Activated CD8-positive, alpha-beta memory T cell treated with anti-CD3 and anti-CD28 coated beads for 1 hour (primary cell): ENCODE data around the gene MARCHF3.
"Not testable (repeated sequence)": the region's sequence is repeated elsewhere in the genome, so short reads cannot be mapped to it uniquely, and the experiment has no call there.

Source experiments
- DNase-seq, 2 donors: peaks; one replicate each; pipeline ENCODE4 v3.0.0-alpha.2; 2020; ENCODE audit warnings: low read depth in 1 of 2; ENCODE audit errors: extremely low read depth in 1 of 2

Gene MARCHF3

GRCh38 chr5:126853541-126854307 is 176.6 kb downstream of the MARCHF3 start:
- not testable (repeated sequence) for DNase-seq

- DNase-seq = no peak
Observed at GRCh38 chr5:126852841-126853271, 177.5 kb downstream of the MARCHF3 start.

- DNase-seq = no peak
Observed at GRCh38 chr5:126852091-126852571, 178.2 kb downstream of the MARCHF3 start.

GRCh38 chr5:126851501-126852011 is 178.8 kb downstream of the MARCHF3 start:
- DNase-seq = no peak

- DNase-seq = no peak
Observed at GRCh38 chr5:126849101-126849678, 181.2 kb downstream of the MARCHF3 start.

GRCh38 chr5:126848253-126848652 is 182.1 kb downstream of the MARCHF3 start:
- no peak for DNase-seq

GRCh38 chr5:126847826-126848251 is 182.5 kb downstream of the MARCHF3 start:
- DNase-seq = no peak

GRCh38 chr5:126847456-126847820 is 182.9 kb downstream of the MARCHF3 start:
- DNase-seq = no peak

- no peak for DNase-seq
Observed at GRCh38 chr5:126846744-126847455, 183.5 kb downstream of the MARCHF3 start.

GRCh38 chr5:126846344-126846743 is 184.0 kb downstream of the MARCHF3 start:
- no peak for DNase-seq

- DNase-seq = peak in 1 of 2 donors; percentile 57
Observed at GRCh38 chr5:126845470-126846070, 184.8 kb downstream of the MARCHF3 start.

GRCh38 chr5:126843375-126843774 is 187.0 kb downstream of the MARCHF3 start:
- not testable (repeated sequence) for DNase-seq

GRCh38 chr5:126839407-126839806 is 191.0 kb downstream of the MARCHF3 start:
- DNase-seq = not testable (repeated sequence)

- DNase-seq = no peak
Observed at GRCh38 chr5:126837906-126838539, 192.3 kb downstream of the MARCHF3 start.

GRCh38 chr5:126837242-126837641 is 193.1 kb downstream of the MARCHF3 start:
- no peak for DNase-seq

- DNase-seq = no peak
Observed at GRCh38 chr5:126836778-126837177, 193.6 kb downstream of the MARCHF3 start.

- DNase-seq = no peak
Observed at GRCh38 chr5:126831156-126831555, 199.2 kb downstream of the MARCHF3 start.

- no peak for DNase-seq
Observed at GRCh38 chr5:126830061-126830460, 200.3 kb downstream of the MARCHF3 start.

- no peak for DNase-seq
Observed at GRCh38 chr5:126829098-126829497, 201.3 kb downstream of the MARCHF3 start.

- DNase-seq = no peak
Observed at GRCh38 chr5:126826619-126827215, 203.6 kb downstream of the MARCHF3 start.
